Heart left ventricle (tissue), 16 donors: ENCODE measurements around the gene TF. TPM values are rescaled to one million over a fixed set of nuclear protein-coding genes. Genes with fewer than 3 reads are reported as not detected.

Experiments
- ATAC-seq, 4 donors: fragments of 200-7000 bp; cut with Tn5 transposase; one replicate each; pipeline ENCODE4 v1.9.1; 2020 to 2022; ENCODE audit warnings: moderate library complexity in 4 of 4, mild to moderate bottlenecking in 3 of 4, moderate number of reproducible peaks in 1 of 4
- DNase-seq, 5 donors: peaks; one replicate each; pipeline ENCODE4 v3.0.0-alpha.2; 2020
- H3K27ac ChIP-seq, 12 donors: fragments of 200-600 bp; sonication (generic) in 4 of 12; one replicate each; pipeline versions ENCODE4 v1.5.0 to v1.8.0; 2016 to 2022; ENCODE audit warnings: mild to moderate bottlenecking in 2 of 12
- H3K27me3 ChIP-seq, 9 donors: fragments of 200-600 bp; sonication (generic) in 2 of 9; one replicate each; pipeline versions ENCODE4 v1.5.1 to v1.8.0; 2016 to 2022; ENCODE audit warnings: mild to moderate bottlenecking in 3 of 9
- H3K36me3 ChIP-seq, 9 donors: fragments of 200-600 bp; sonication (generic) in 2 of 9; one replicate each; pipeline versions ENCODE4 v1.5.0 to v1.8.0; 2018 to 2022; ENCODE audit warnings: mild to moderate bottlenecking in 2 of 9
- H3K4me1 ChIP-seq, 12 donors: fragments of 200-600 bp; sonication (generic) in 4 of 12; one replicate each; pipeline versions ENCODE4 v1.5.0 to v1.8.0; 2016 to 2022; ENCODE audit warnings: mild to moderate bottlenecking in 3 of 12
- H3K4me3 ChIP-seq, 12 donors: fragments of 200-600 bp; sonication (generic) in 4 of 12; one replicate each; pipeline versions ENCODE4 v1.5.0 to v1.8.0; 2017 to 2022; ENCODE audit warnings: mild to moderate bottlenecking in 9 of 12, moderate library complexity in 4 of 12
- H3K9me3 ChIP-seq, 12 donors: fragments of 200-600 bp; sonication (generic) in 4 of 12; one replicate each; pipeline versions ENCODE4 v1.5.0 to v1.8.0; 2016 to 2022; ENCODE audit warnings: mild to moderate bottlenecking in 1 of 12
- POLR2A ChIP-seq, 2 donors: fragments of 450-650 bp; IDR thresholded peaks; one replicate each; pipeline ENCODE4 v1.6.1; 2017; ENCODE audit warnings: antibody characterized with exemption in 2 of 2, mild to moderate bottlenecking in 2 of 2, moderate library complexity in 2 of 2
- WGBS, 4 donors: extraction: QIAGEN DNeasy Blood & Tissue Kit in 2 of 4; methylation state at CpG; one replicate each; pipeline versions ENCODE4 v1.1.5 to v1.1.7; 2013 to 2018; 5-methylcytosine and 5-hydroxymethylcytosine counted together
- intact Hi-C, 10 donors: fragments of 100-400 bp; cut with DNase I; formaldehyde crosslinking; loops; one replicate each; pipeline versions ENCODE4 v1.11.1 to v1.14.2; 2022
- polyA plus RNA-seq, 2 donors: library from polyadenylated mRNA; stranded (reverse); fragments of 200-250 nt; gene quantifications; one replicate each; pipeline ENCODE4 v1.2.3, GENCODE V29; 2013
- total RNA-seq, 9 donors: library from RNA; depleted of rRNA in 2 of 9; stranded (reverse); fragments of >200 nt in 2 of 9; fragmentation: NEBNext Ultra II Directional in 3 of 9; extraction: Animal tissue kit (Norgen Biotek cat#: 25700) in 3 of 9; gene quantifications; one replicate each; pipeline versions ENCODE4 v1.1.0 to v1.2.4, GENCODE V29; 2016 to 2023
- TF ChIP-seq, protein P1 (sequence below), 12 donors: fragments of 200-600 bp; sonication (generic) in 4 of 12; IDR thresholded peaks; one replicate each; pipeline versions ENCODE4 v1.5.0 to v1.8.0; 2018 to 2022; ENCODE audit warnings: antibody characterized with exemption in 12 of 12, mild to moderate bottlenecking in 5 of 12
- donor health status: ischemic (EF 13 %, LVEDD 7.1; RV severe dilation, severe dysfunction).
- donor health status: healthy with polysubstance abuse.
- donor health status: DM: no; HTN: yes; CAD: no.
- donor health status: DM: no; HTN: no; CAD: no.
- donor health status: ischemic (EF 25% LVEDD 6.9; RV normal size, moderate dysfunction).
- donor health status: ischemic (EF 25% LVEDD 5.7; RV mildly dilated, moderate dysfunction).
- donor health status: healthy.
- donor health status: DM: yes; HTN: yes; CAD: no.
- donor health status: ischemic (EF 35%, LVEDD 5.7; RV mildly dilated, moderate dysfunction).
- donor health status: nonischemic (EF 11% LVEDD 7.7; RV severe dilation, severe dysfunction).
- donor health status: DM: yes; HTN: yes; CAD: no.
- donor health status: PGD.
- donor health status: ischemic (EF 29% LVEDD 5.4; RV normal size, mild dysfunction).
- donor health status: nonischemic (EF 23%, LVEDD 6.1; RV moderate dilation, normal function).

Gene TF
- total and polyA plus RNA-seq, 11 donors, result 0.86 to 76.0 (median 2.4) TPM; not detected in 1

DNA sequence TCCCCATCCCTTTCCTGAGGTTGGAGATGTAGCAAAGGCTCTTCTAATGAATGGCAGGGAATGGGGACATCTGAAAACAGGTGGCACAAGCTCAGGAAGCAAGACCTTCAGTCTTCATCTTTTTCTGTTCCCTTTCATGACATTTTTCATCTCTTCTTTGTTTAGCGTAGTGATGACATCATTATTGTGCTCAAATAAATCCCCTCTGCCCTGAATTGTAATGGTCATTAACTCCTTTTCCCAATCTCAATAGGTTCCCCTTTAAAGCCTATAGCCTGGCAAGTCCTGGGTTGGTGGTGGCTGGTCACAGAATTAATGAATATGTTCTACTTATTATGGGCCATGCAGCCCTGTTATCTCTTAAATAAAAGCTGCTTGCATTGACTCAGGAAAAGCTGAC is 21.4 kb downstream of the TF start:
- TF ChIP-seq, protein P1, sequence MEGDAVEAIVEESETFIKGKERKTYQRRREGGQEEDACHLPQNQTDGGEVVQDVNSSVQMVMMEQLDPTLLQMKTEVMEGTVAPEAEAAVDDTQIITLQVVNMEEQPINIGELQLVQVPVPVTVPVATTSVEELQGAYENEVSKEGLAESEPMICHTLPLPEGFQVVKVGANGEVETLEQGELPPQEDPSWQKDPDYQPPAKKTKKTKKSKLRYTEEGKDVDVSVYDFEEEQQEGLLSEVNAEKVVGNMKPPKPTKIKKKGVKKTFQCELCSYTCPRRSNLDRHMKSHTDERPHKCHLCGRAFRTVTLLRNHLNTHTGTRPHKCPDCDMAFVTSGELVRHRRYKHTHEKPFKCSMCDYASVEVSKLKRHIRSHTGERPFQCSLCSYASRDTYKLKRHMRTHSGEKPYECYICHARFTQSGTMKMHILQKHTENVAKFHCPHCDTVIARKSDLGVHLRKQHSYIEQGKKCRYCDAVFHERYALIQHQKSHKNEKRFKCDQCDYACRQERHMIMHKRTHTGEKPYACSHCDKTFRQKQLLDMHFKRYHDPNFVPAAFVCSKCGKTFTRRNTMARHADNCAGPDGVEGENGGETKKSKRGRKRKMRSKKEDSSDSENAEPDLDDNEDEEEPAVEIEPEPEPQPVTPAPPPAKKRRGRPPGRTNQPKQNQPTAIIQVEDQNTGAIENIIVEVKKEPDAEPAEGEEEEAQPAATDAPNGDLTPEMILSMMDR (IDR thresholded peaks at IDR 0.05), result no peak
- no peak for TF ChIP-seq POLR2A (IDR thresholded peaks at IDR 0.05)
- Histone ChIP-seq H3K36me3 (no peaks in the 10 kb centered on the region), H3K4me1 (peaks cover 0 to 17% (median 8%) of the 10 kb centered on the region in 12 donors), H3K27ac (no peak overlapping the region), H3K27me3 (no peaks in the 10 kb centered on the region), H3K4me3 (no peak overlapping the region), H3K9me3 (no peaks in the 10 kb centered on the region)
- WGBS, 4 donors, result 87 to 95% (median 93%) methylated on average over 1 of the region's 1 CpG
- no peak for ATAC-seq
- intact Hi-C loops, result no loop called here
- DNase-seq, result no peak

- Histone ChIP-seq H3K36me3 (no peaks in the 10 kb centered on the region), H3K9me3 (no peaks in the 10 kb centered on the region), H3K27ac (no peak overlapping the region), H3K27me3 (no peaks in the 10 kb centered on the region), H3K4me3 (no peak overlapping the region), H3K4me1 (peaks cover 0 to 8% (median 4%) of the 10 kb centered on the region in 12 donors)
- TF ChIP-seq POLR2A (IDR thresholded peaks at IDR 0.05), result no peak
- TF ChIP-seq, protein P1 (IDR thresholded peaks at IDR 0.05), result no peak
- 87 to 96% (median 93%) methylated on average over 3 of the region's 3 CpGs for WGBS, 4 donors
- intact Hi-C loops, result no loop called here
- DNase-seq (no peak), ATAC-seq (no peak)
Observed at GRCh38 chr3:133769536-133769935, 23.3 kb downstream of the TF start.

GRCh38 chr3:133773732-133774131 is 27.5 kb downstream of the TF start:
- Histone ChIP-seq H3K4me3 (no peak overlapping the region), H3K27ac (no peak overlapping the region), H3K9me3 (no peaks in the 10 kb centered on the region), H3K4me1 (no peaks in the 10 kb centered on the region), H3K27me3 (peaks cover 0 to 2% (median 0%) of the 10 kb centered on the region in 9 donors), H3K36me3 (no peaks in the 10 kb centered on the region)
- 83 to 87% (median 83%) methylated on average over 3 of the region's 3 CpGs for WGBS, 4 donors
- DNase-seq, result no peak
- intact Hi-C loops, result no loop called here
- TF ChIP-seq POLR2A (IDR thresholded peaks at IDR 0.05), result no peak
- TF ChIP-seq, protein P1 (IDR thresholded peaks at IDR 0.05), result no peak
- ATAC-seq, result no peak

DNA sequence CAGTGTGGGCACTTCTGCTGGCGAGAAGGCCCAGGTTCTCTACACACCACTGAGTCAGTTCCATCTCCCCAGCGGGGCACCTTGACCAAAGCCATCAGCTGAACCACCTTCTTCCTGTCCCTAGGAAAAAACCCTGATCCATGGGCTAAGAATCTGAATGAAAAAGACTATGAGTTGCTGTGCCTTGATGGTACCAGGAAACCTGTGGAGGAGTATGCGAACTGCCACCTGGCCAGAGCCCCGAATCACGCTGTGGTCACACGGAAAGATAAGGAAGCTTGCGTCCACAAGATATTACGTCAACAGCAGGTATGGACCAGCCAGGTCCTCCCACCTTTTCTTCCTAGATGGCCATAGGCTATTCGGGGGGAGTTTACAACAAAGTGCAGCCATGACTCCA is 29.1 kb downstream of the TF start:
- H3K4me3 ChIP-seq, result no peak overlapping the region
- 94 to 97% (median 94%) methylated on average over 9 of the region's 9 CpGs for WGBS, 4 donors
- H3K9me3 ChIP-seq, result no peaks in the 10 kb centered on the region
- H3K4me1 ChIP-seq, result no peaks in the 10 kb centered on the region
- DNase-seq, result no peak
- H3K36me3 ChIP-seq, result no peaks in the 10 kb centered on the region
- intact Hi-C loops, result no loop called here
- no peak for ATAC-seq
- H3K27me3 ChIP-seq, result peaks cover 0 to 6% (median 0%) of the 10 kb centered on the region in 9 donors
- no peak overlapping the region for H3K27ac ChIP-seq
- TF ChIP-seq, protein P1 (IDR thresholded peaks at IDR 0.05), result no peak
- no peak for TF ChIP-seq POLR2A (IDR thresholded peaks at IDR 0.05)
